Chondrocyte (in vitro differentiated cells): ENCODE measurements around the gene ITPR2. TPM values are rescaled to one million over a fixed set of nuclear protein-coding genes. Genes with fewer than 3 reads are reported as not detected.

Experiments used
- DNase-seq: peaks from one replicate; pipeline ENCODE4 v3.0.0; 2021; ENCODE audit warnings: mixed read lengths, low spot score
- H3K27ac Mint-ChIP-seq: one replicate; pipeline ENCODE4 v1.8.0; 2021; ENCODE audit warnings: mild to moderate bottlenecking, moderate library complexity, mixed read lengths; ENCODE audit not compliant: unreplicated experiment
- H3K27me3 Mint-ChIP-seq: 2 replicates; pipeline ENCODE4 v1.8.0; 2021; ENCODE audit warnings: low read depth, mixed read lengths
- H3K36me3 Mint-ChIP-seq: 2 replicates; pipeline ENCODE4 v1.8.0; 2021; ENCODE audit warnings: low read depth, mixed read lengths
- H3K4me1 Mint-ChIP-seq: 2 replicates; pipeline ENCODE4 v1.8.0; 2021; ENCODE audit warnings: low read depth, mild to moderate bottlenecking, mixed read lengths
- H3K4me3 Mint-ChIP-seq: one replicate; pipeline ENCODE4 v1.8.0; 2021; ENCODE audit warnings: mild to moderate bottlenecking, moderate library complexity, mixed read lengths; ENCODE audit not compliant: unreplicated experiment
- H3K9me3 Mint-ChIP-seq: 2 replicates; pipeline ENCODE4 v1.8.0; 2021; ENCODE audit warnings: low read depth, mixed read lengths
- CTCF ChIP-seq: fragments of 200-600 bp; sonication (generic); IDR thresholded peaks from 2 replicates; pipeline ENCODE4 v1.5.0; 2021; ENCODE audit warnings: antibody characterized with exemption, mild to moderate bottlenecking, moderate library complexity
- total RNA-seq: library from RNA; stranded (reverse); gene quantifications from 3 replicates; pipeline ENCODE4 v1.2.1, GENCODE V29; 2021

Gene ITPR2
- total RNA-seq, 1 donor from 2014 or later = 18.7 TPM

GRCh38 chr12:26451763-26452162 lies 381.2 kb downstream of the ITPR2 start:
- no peak for DNase-seq
- TF ChIP-seq CTCF = no peak
- H3K36me3 Mint-ChIP-seq = peaks cover 2% of the 10 kb centered on the region
- H3K9me3 Mint-ChIP-seq = no peaks in the 10 kb centered on the region
- H3K27me3 Mint-ChIP-seq = no peaks in the 10 kb centered on the region
- no peak overlapping the region for H3K4me3 Mint-ChIP-seq
- no peak overlapping the region for H3K27ac Mint-ChIP-seq
- H3K4me1 Mint-ChIP-seq = no peaks in the 10 kb centered on the region

GRCh38 chr12:26445909-26446308 lies 387.1 kb downstream of the ITPR2 start:
- H3K4me1 Mint-ChIP-seq = no peaks in the 10 kb centered on the region
- H3K9me3 Mint-ChIP-seq = no peaks in the 10 kb centered on the region
- no peak overlapping the region for H3K27ac Mint-ChIP-seq
- peaks cover 5% of the 10 kb centered on the region for H3K36me3 Mint-ChIP-seq
- no peaks in the 10 kb centered on the region for H3K27me3 Mint-ChIP-seq
- H3K4me3 Mint-ChIP-seq = no peak overlapping the region
- TF ChIP-seq CTCF = no peak
- no peak for DNase-seq

GRCh38 chr12:26443309-26443708 lies 389.7 kb downstream of the ITPR2 start:
- Mint-ChIP-seq H3K27me3 (no peaks in the 10 kb centered on the region), H3K36me3 (peaks cover 3% of the 10 kb centered on the region), H3K9me3 (no peaks in the 10 kb centered on the region), H3K4me1 (no peaks in the 10 kb centered on the region), H3K4me3 (no peak overlapping the region), H3K27ac (no peak overlapping the region)
- no peak for TF ChIP-seq CTCF
- no peak for DNase-seq

GRCh38 chr12:26441434-26441833 lies 391.6 kb downstream of the ITPR2 start:
- H3K4me1 Mint-ChIP-seq = no peaks in the 10 kb centered on the region
- H3K36me3 Mint-ChIP-seq = peaks cover 3% of the 10 kb centered on the region
- H3K4me3 Mint-ChIP-seq = no peak overlapping the region
- H3K27me3 Mint-ChIP-seq = no peaks in the 10 kb centered on the region
- no peak for DNase-seq
- H3K9me3 Mint-ChIP-seq = no peaks in the 10 kb centered on the region
- no peak overlapping the region for H3K27ac Mint-ChIP-seq
- TF ChIP-seq CTCF = no peak

- Mint-ChIP-seq H3K27ac (no peak overlapping the region), H3K9me3 (no peaks in the 10 kb centered on the region), H3K4me3 (no peak overlapping the region), H3K4me1 (no peaks in the 10 kb centered on the region), H3K36me3 (peaks cover 5% of the 10 kb centered on the region), H3K27me3 (no peaks in the 10 kb centered on the region)
- TF ChIP-seq CTCF = no peak
- DNase-seq = no peak
These were observed 398.0 kb downstream of the ITPR2 start for GRCh38 chr12:26435069-26435404.
